Measurements from ENCODE around the gene AMY2A.
"Not testable (repeated sequence)": the region's sequence is repeated elsewhere in the genome, so short reads cannot be mapped to it uniquely, and the experiment has no call there.

DNA sequence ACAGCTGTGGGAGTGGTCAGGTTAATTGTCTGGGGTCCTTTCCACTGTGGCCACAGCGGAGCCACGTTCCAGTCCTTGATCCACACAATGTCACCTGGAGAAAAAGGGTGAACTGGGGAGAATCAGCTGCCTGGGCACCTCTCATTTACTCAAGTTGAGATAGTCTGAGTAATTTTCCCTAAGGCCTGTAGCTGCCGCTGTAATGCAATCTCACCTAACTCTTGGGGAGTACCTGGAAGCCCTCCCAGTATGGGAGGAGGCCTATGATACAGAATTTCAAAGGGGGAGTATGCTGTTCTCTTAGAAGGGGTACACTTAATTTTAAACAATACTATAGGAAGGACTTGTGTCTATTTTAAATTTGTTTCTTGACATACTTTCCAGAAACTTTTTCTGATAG lies 33.1 kb downstream of the AMY2A start:
- TF ChIP-seq, protein P1, sequence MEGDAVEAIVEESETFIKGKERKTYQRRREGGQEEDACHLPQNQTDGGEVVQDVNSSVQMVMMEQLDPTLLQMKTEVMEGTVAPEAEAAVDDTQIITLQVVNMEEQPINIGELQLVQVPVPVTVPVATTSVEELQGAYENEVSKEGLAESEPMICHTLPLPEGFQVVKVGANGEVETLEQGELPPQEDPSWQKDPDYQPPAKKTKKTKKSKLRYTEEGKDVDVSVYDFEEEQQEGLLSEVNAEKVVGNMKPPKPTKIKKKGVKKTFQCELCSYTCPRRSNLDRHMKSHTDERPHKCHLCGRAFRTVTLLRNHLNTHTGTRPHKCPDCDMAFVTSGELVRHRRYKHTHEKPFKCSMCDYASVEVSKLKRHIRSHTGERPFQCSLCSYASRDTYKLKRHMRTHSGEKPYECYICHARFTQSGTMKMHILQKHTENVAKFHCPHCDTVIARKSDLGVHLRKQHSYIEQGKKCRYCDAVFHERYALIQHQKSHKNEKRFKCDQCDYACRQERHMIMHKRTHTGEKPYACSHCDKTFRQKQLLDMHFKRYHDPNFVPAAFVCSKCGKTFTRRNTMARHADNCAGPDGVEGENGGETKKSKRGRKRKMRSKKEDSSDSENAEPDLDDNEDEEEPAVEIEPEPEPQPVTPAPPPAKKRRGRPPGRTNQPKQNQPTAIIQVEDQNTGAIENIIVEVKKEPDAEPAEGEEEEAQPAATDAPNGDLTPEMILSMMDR (IDR thresholded peaks at IDR 0.05), result not testable (repeated sequence)
- TF ChIP-seq EZH2 (IDR thresholded peaks at IDR 0.05; ENCODE audit: borderline replicate concordance, insufficient read depth, low read depth, low read length, poor library complexity, severe bottlenecking), result not testable (repeated sequence)
